WTC11 (cell line): ENCODE measurements around the gene DCTD. TPM values are rescaled to one million over a fixed set of nuclear protein-coding genes. Genes with fewer than 3 reads are reported as not detected.

Experiments used
- ATAC-seq: fragments of 200-7000 bp; cut with Tn5 transposase; 2 replicates; pipeline ENCODE4 v1.10.0; 2021; ENCODE audit warnings: mild to moderate bottlenecking, moderate library complexity
- CTCF ChIA-PET: fragments of 300-600 bp; sonication (Branson Sonifier 250); formaldehyde crosslinking; loops from one replicate; lab custom pipeline; 2021; ENCODE audit warnings: antibody characterized with exemption; lab: Charles Lee
- POLR2A ChIA-PET: fragments of 350-600 bp; sonication (Branson Sonifier 250); formaldehyde crosslinking; loops from one replicate; lab custom pipeline; 2021; ENCODE audit warnings: antibody characterized with exemption; lab: Charles Lee
- DNase-seq: peaks from one replicate; pipeline ENCODE4 v3.0.0; 2021; ENCODE audit warnings: low spot score
- H3K27ac Mint-ChIP-seq: 2 replicates; pipeline ENCODE4 v1.8.0; 2021; ENCODE audit warnings: mixed read lengths
- H3K27me3 Mint-ChIP-seq: 2 replicates; pipeline ENCODE4 v1.8.0; 2021; ENCODE audit warnings: low read depth, mild to moderate bottlenecking, moderate library complexity, mixed read lengths
- H3K36me3 Mint-ChIP-seq: 2 replicates; pipeline ENCODE4 v1.8.0; 2021; ENCODE audit warnings: mixed read lengths
- H3K4me1 Mint-ChIP-seq: 2 replicates; pipeline ENCODE4 v1.8.0; 2022; ENCODE audit warnings: mixed read lengths
- H3K4me3 Mint-ChIP-seq: 2 replicates; pipeline ENCODE4 v1.8.0; 2021; ENCODE audit warnings: mild to moderate bottlenecking, moderate library complexity, mixed read lengths
- H3K9me3 Mint-ChIP-seq: 2 replicates; pipeline ENCODE4 v1.8.0; 2021; ENCODE audit warnings: mixed read lengths
- AFF4 ChIP-seq: sonication (generic); formaldehyde crosslinking; IDR thresholded peaks from 2 replicates; pipeline ENCODE4 v1.8.1; 2023; ENCODE audit warnings: mild to moderate bottlenecking, missing genetic modification reagents, borderline replicate concordance
- ARID4B ChIP-seq: sonication (generic); formaldehyde crosslinking; IDR thresholded peaks from 2 replicates; pipeline ENCODE4 v1.8.0; 2023; ENCODE audit warnings: missing genetic modification reagents, mild to moderate bottlenecking, borderline replicate concordance
- ATF2 ChIP-seq: sonication (generic); formaldehyde crosslinking; IDR thresholded peaks from 2 replicates; pipeline ENCODE4 v1.8.1; 2022; ENCODE audit warnings: low read depth, missing genetic modification reagents, borderline replicate concordance
- CDX4 ChIP-seq: fragments of 250-450 bp; sonication (Bioruptor Pico); IDR thresholded peaks from 2 replicates; pipeline ENCODE4 v1.9.0; 2021; ENCODE audit warnings: moderate library complexity, mild to moderate bottlenecking, inconsistent platforms, borderline replicate concordance
- E2F1 ChIP-seq: sonication (generic); formaldehyde crosslinking; IDR thresholded peaks from 2 replicates; pipeline ENCODE4 v1.8.0; 2022; ENCODE audit warnings: mild to moderate bottlenecking, missing genetic modification reagents
- FOXK1 ChIP-seq: sonication (generic); formaldehyde crosslinking; IDR thresholded peaks from 2 replicates; pipeline ENCODE4 v1.8.0; 2022; ENCODE audit warnings: mild to moderate bottlenecking, moderate library complexity, missing genetic modification reagents
- GRHL2 ChIP-seq: fragments of 250-450 bp; sonication (Bioruptor Pico); IDR thresholded peaks from 2 replicates; pipeline ENCODE4 v1.8.0; 2022; ENCODE audit warnings: mild to moderate bottlenecking, moderate library complexity; ENCODE audit not compliant: insufficient replicate concordance, severe bottlenecking
- NFATC4 ChIP-seq: fragments of 250-450 bp; sonication (Bioruptor Pico); IDR thresholded peaks from 2 replicates; pipeline ENCODE4 v1.9.0; 2021; ENCODE audit warnings: mild to moderate bottlenecking
- RELA ChIP-seq: sonication (generic); formaldehyde crosslinking; IDR thresholded peaks from 2 replicates; pipeline ENCODE4 v1.8.1; 2022; ENCODE audit warnings: missing genetic modification reagents, mild to moderate bottlenecking, borderline replicate concordance
- TCF7 ChIP-seq: sonication (generic); formaldehyde crosslinking; IDR thresholded peaks from 2 replicates; pipeline ENCODE4 v1.8.0; 2022; ENCODE audit warnings: mild to moderate bottlenecking, low read depth, missing genetic modification reagents, moderate library complexity
- USF2 ChIP-seq: sonication (generic); formaldehyde crosslinking; IDR thresholded peaks from 2 replicates; pipeline ENCODE4 v1.8.1; 2023; ENCODE audit warnings: mild to moderate bottlenecking, missing genetic modification reagents, moderate library complexity
- ZNF138 ChIP-seq: sonication (generic); formaldehyde crosslinking; conservative IDR thresholded peaks from 2 replicates; pipeline ENCODE4 v1.8.1; 2022; ENCODE audit warnings: mild to moderate bottlenecking, moderate library complexity, missing genetic modification reagents
- ZNF423 ChIP-seq: fragments of 250-450 bp; sonication (Bioruptor Pico); IDR thresholded peaks from 2 replicates; pipeline ENCODE4 v2.1.2; 2022; ENCODE audit warnings: mild to moderate bottlenecking, moderate library complexity
- ZNF425 ChIP-seq: fragments of 250-450 bp; sonication (Bioruptor Pico); conservative IDR thresholded peaks from 2 replicates; pipeline ENCODE4 v1.9.0; 2021; ENCODE audit warnings: mild to moderate bottlenecking
- ZNF671 ChIP-seq: fragments of 250-450 bp; sonication (Bioruptor Pico); IDR thresholded peaks from 2 replicates; pipeline ENCODE4 v1.8.0; 2021; ENCODE audit warnings: mild to moderate bottlenecking
- total RNA-seq: library from RNA; stranded (reverse); gene quantifications from 3 replicates; pipeline ENCODE4 v1.2.3, GENCODE V29; 2021

Gene DCTD
- total RNA-seq, 1 experiment from 2014 or later: 56.8 TPM

GRCh38 chr4:182906786-182907185 lies 10.4 kb downstream of the DCTD start (continued):
- no peak for TF ChIP-seq GRHL2
- TF ChIP-seq ATF2 (CRISPR knock-in tag): no peak

GRCh38 chr4:182905038-182905437 lies 12.1 kb downstream of the DCTD start:
- Mint-ChIP-seq H3K4me3 (no peak overlapping the region), H3K36me3 (peaks cover 31% of the 10 kb centered on the region), H3K4me1 (peaks cover 4% of the 10 kb centered on the region; the same call in 1 of the 2 replicates), H3K9me3 (no peaks in the 10 kb centered on the region), H3K27me3 (no peaks in the 10 kb centered on the region), H3K27ac (peak overlapping the region; percentile 19)
- POLR2A ChIA-PET: no interaction called here
- 0 out of 2 replicates have a peak, but pooled peaks have one; percentile 15 for ATAC-seq
- CTCF ChIA-PET: interaction anchor here (0.7 to 1.8 kb wide), 5 partner anchors 10 to 502 kb away, joined by 3 to 5 read pairs (median 3); no protein-coding TSS in a partner anchor
- no peak for DNase-seq
- TF ChIP-seq ZNF423 (CRISPR knock-in tag) (no peak), AFF4 (CRISPR knock-in tag) (no peak), TCF7 (CRISPR knock-in tag) (no peak), RELA (CRISPR knock-in tag) (no peak), ZNF138 (CRISPR knock-in tag) (no peak), ZNF671 (CRISPR knock-in tag) (no peak), FOXK1 (CRISPR knock-in tag) (no peak), CDX4 (CRISPR knock-in tag) (no peak), NFATC4 (CRISPR knock-in tag) (no peak), ZNF425 (no peak), E2F1 (no peak), ARID4B (CRISPR knock-in tag) (no peak), USF2 (no peak)
